Breast epithelium (tissue), 3 donors: ENCODE data around the gene KIR2DL4.

ENCODE experiments used
- CTCF ChIP-seq, 3 donors: fragments of 450-650 bp; IDR thresholded peaks; one replicate each; pipeline ENCODE4 v1.5.1; 2016 to 2017; ENCODE audit warnings: antibody characterized with exemption in 3 of 3, mild to moderate bottlenecking in 3 of 3, moderate library complexity in 3 of 3
- POLR2AphosphoS5 ChIP-seq, 3 donors: sonication (generic); formaldehyde crosslinking; IDR thresholded peaks; one replicate each; pipeline ENCODE4 v1.6.1; 2017; ENCODE audit warnings: antibody characterized with exemption in 3 of 3

DNA sequence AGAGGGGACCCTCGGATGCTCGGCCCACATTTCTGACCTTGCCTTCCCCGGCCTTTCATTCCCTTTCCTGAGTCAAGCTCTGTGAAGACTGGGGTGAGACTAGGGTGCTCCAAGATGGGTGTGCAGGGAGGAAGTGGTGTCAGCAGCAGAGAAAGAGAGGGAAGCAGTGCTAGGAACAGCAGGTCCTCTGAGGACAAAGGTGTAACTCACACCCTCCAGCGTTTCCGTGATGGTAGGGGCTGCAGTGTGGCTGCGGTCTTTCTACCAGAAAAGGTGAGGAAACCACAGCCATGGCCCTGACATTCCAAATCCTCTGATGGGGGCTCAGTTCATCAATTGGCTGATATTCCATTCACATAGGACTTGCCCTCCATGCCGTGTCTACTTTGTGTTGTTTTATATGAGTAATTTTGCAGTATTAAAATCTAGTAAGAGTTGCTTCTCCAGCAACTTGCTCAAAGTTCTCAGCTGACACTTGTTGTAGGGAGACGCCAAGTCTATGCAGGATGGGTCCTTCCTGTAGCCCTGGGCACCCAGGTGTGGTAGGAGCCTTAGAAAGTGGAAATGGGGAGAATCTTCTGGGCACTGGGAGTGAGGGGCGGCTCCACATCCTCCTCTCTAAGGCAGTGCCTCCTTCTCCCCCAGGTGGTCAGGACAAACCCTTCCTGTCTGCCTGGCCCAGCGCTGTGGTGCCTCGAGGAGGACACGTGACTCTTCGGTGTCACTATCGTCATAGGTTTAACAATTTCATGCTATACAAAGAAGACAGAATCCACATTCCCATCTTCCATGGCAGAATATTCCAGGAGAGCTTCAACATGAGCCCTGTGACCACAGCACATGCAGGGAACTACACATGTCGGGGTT, 14.5 kb downstream of the KIR2DL4 start:
- TF ChIP-seq CTCF (IDR thresholded peaks at IDR 0.05), result no peak
- TF ChIP-seq POLR2AphosphoS5 (IDR thresholded peaks at IDR 0.05), result no peak
